DMS 273 (cell line): ENCODE results near the gene ASIP.
"Not testable (repeated sequence)": the region's sequence is repeated elsewhere in the genome, so short reads cannot be mapped to it uniquely, and the experiment has no call there.

Experiments used
- DNase-seq: peaks from one replicate; lab custom pipeline; 2025; ENCODE audit not compliant: unreplicated experiment; lab: John Stamatoyannopoulos, UW

Gene ASIP

GRCh38 chr20:34283844-34284243 lies 42.6 kb downstream of the ASIP start:
- DNase-seq = no peak

GRCh38 chr20:34285450-34285849 lies 44.2 kb downstream of the ASIP start:
- no peak for DNase-seq

GRCh38 chr20:34287500-34287899 lies 46.3 kb downstream of the ASIP start:
- not testable (repeated sequence) for DNase-seq

- no peak for DNase-seq
Observed at GRCh38 chr20:34290471-34290870, 49.2 kb downstream of the ASIP start.

- no peak for DNase-seq
Observed at GRCh38 chr20:34292496-34292895, 51.3 kb downstream of the ASIP start.

- no peak for DNase-seq
Observed at GRCh38 chr20:34293119-34293518, 51.9 kb downstream of the ASIP start.

GRCh38 chr20:34293589-34293988 lies 52.4 kb downstream of the ASIP start:
- no peak for DNase-seq

GRCh38 chr20:34294563-34294962 lies 53.3 kb downstream of the ASIP start:
- DNase-seq = no peak

GRCh38 chr20:34295284-34295683 lies 54.1 kb downstream of the ASIP start:
- DNase-seq = no peak

- no peak for DNase-seq
Observed at GRCh38 chr20:34296468-34296867, 55.2 kb downstream of the ASIP start.

- DNase-seq = not testable (repeated sequence)
Observed at GRCh38 chr20:34298294-34298784, 57.1 kb downstream of the ASIP start.

- no peak for DNase-seq
Observed at GRCh38 chr20:34299556-34300255, 58.5 kb downstream of the ASIP start.

- no peak for DNase-seq
Observed at GRCh38 chr20:34300256-34300806, 59.1 kb downstream of the ASIP start.

- peak; percentile 55 for DNase-seq
Observed at GRCh38 chr20:34300809-34301586, 59.8 kb downstream of the ASIP start.

- peak; percentile 30 for DNase-seq
Observed at GRCh38 chr20:34301587-34302311, 60.5 kb downstream of the ASIP start.

GRCh38 chr20:34302312-34302722 lies 61.1 kb downstream of the ASIP start:
- DNase-seq = no peak

- DNase-seq = peak; percentile 99
Observed at GRCh38 chr20:34302723-34303533, 61.7 kb downstream of the ASIP start, which contains the start of gene AHCY. Gene AHCY, minus strand, starts transcription at chr20:34303355. Its CDS starts 85 bp downstream, at chr20:34303270.

GRCh38 chr20:34305333-34306230 lies 64.4 kb downstream of the ASIP start:
- DNase-seq = no peak

- no peak for DNase-seq
Observed at GRCh38 chr20:34309691-34310090, 68.5 kb downstream of the ASIP start.
